SK-N-SH treated with all-trans-retinoic acid at 6 μM for 48 hours (cell line): ENCODE results near the gene MARCHF10.

Experiments used
- ATAC-seq: fragments of 200-7000 bp; cut with Tn5 transposase; 3 replicates; pipeline ENCODE4 v1.9.1; 2020; ENCODE audit warnings: mild to moderate bottlenecking, moderate library complexity
- ARNTL ChIP-seq: fragments of 450-650 bp; formaldehyde crosslinking; IDR thresholded peaks from 2 replicates; pipeline ENCODE4 v1.5.0; 2020; ENCODE audit warnings: low read depth, mild to moderate bottlenecking, moderate library complexity, borderline replicate concordance
- BACH2 ChIP-seq: fragments of 250-450 bp; sonication (Bioruptor Pico); IDR thresholded peaks from 2 replicates; pipeline ENCODE4 v1.9.0; 2021; ENCODE audit warnings: mild to moderate bottlenecking, borderline replicate concordance
- CSDC2 ChIP-seq: fragments of 250-450 bp; sonication (Bioruptor Pico); IDR thresholded peaks from 2 replicates; pipeline ENCODE4 v1.5.0; 2020; ENCODE audit warnings: mild to moderate bottlenecking, moderate library complexity
- ESRRG ChIP-seq: fragments of 250-450 bp; sonication (Bioruptor Pico); IDR thresholded peaks from 2 replicates; pipeline ENCODE4 v1.6.1; 2021; ENCODE audit warnings: mild to moderate bottlenecking
- GLIS3 ChIP-seq: fragments of 250-450 bp; sonication (Bioruptor Pico); IDR thresholded peaks from 2 replicates; pipeline ENCODE4 v1.5.0; 2020; ENCODE audit warnings: mild to moderate bottlenecking, moderate library complexity
- ISL1 ChIP-seq: fragments of 250-450 bp; sonication (Bioruptor Pico); IDR thresholded peaks from 2 replicates; pipeline ENCODE4 v2.1.2; 2022; ENCODE audit warnings: mild to moderate bottlenecking, moderate library complexity
- OSR1 ChIP-seq: fragments of 250-450 bp; sonication (Bioruptor Pico); IDR thresholded peaks from 2 replicates; pipeline ENCODE4 v1.8.0; 2022; ENCODE audit warnings: moderate library complexity, mild to moderate bottlenecking, inconsistent platforms
- PPARA ChIP-seq: fragments of 250-450 bp; sonication (Bioruptor Pico); IDR thresholded peaks from 2 replicates; pipeline ENCODE4 v1.5.0; 2020; ENCODE audit warnings: mild to moderate bottlenecking, borderline replicate concordance
- RARB ChIP-seq: fragments of 250-450 bp; sonication (Bioruptor Pico); IDR thresholded peaks from 2 replicates; pipeline ENCODE4 v1.8.0; 2021; ENCODE audit warnings: mild to moderate bottlenecking, moderate library complexity
- SNAI2 ChIP-seq: fragments of 250-450 bp; sonication (Bioruptor Pico); IDR thresholded peaks from 2 replicates; pipeline ENCODE4 v1.5.0; 2020; ENCODE audit warnings: mild to moderate bottlenecking, moderate library complexity
- TCF4 ChIP-seq: fragments of 250-450 bp; sonication (Bioruptor Pico); IDR thresholded peaks from 2 replicates; pipeline ENCODE4 v1.8.0; 2021; ENCODE audit warnings: mild to moderate bottlenecking, moderate library complexity, borderline replicate concordance
- TOX ChIP-seq: fragments of 250-450 bp; sonication (Bioruptor Pico); IDR thresholded peaks from 2 replicates; pipeline ENCODE4 v1.8.0; 2021; ENCODE audit warnings: mild to moderate bottlenecking, moderate library complexity, borderline replicate concordance
- ZFP3 ChIP-seq: fragments of 250-450 bp; sonication (Bioruptor Pico); IDR thresholded peaks from 2 replicates; pipeline ENCODE4 v1.5.0; 2020; ENCODE audit warnings: mild to moderate bottlenecking, moderate library complexity
- ZFP30 ChIP-seq: fragments of 450-650 bp; formaldehyde crosslinking; IDR thresholded peaks from 2 replicates; pipeline ENCODE4 v1.5.0; 2022; ENCODE audit warnings: mild to moderate bottlenecking, moderate library complexity
- ZNF565 ChIP-seq: fragments of 450-650 bp; formaldehyde crosslinking; conservative IDR thresholded peaks from 2 replicates; pipeline ENCODE4 v1.5.0; 2020; ENCODE audit warnings: low read depth, mild to moderate bottlenecking, moderate library complexity
- ZNF70 ChIP-seq: fragments of 450-650 bp; formaldehyde crosslinking; IDR thresholded peaks from 2 replicates; pipeline ENCODE4 v1.5.0; 2020; ENCODE audit warnings: mild to moderate bottlenecking, moderate library complexity
- ZNF8 ChIP-seq: fragments of 450-650 bp; formaldehyde crosslinking; IDR thresholded peaks from 2 replicates; pipeline ENCODE4 v1.5.0; 2020; ENCODE audit warnings: mild to moderate bottlenecking, moderate library complexity
- TF ChIP-seq, protein P1 (sequence below): fragments of 250-450 bp; sonication (Bioruptor Pico); IDR thresholded peaks from 2 replicates; pipeline ENCODE4 v1.5.1; 2020; ENCODE audit warnings: low read depth, mild to moderate bottlenecking, moderate library complexity
- TF ChIP-seq, protein P2 (sequence below): fragments of 250-450 bp; sonication (Bioruptor Pico); IDR thresholded peaks from 2 replicates; pipeline ENCODE4 v1.5.0; 2020; ENCODE audit warnings: mild to moderate bottlenecking, moderate library complexity
- TF ChIP-seq, protein P3 (sequence below): fragments of 250-450 bp; sonication (Bioruptor Pico); IDR thresholded peaks from 2 replicates; pipeline ENCODE4 v1.8.0; 2020; ENCODE audit warnings: mild to moderate bottlenecking, moderate library complexity, borderline replicate concordance
- TF ChIP-seq, protein P4 (sequence below): fragments of 250-450 bp; sonication (Bioruptor Pico); IDR thresholded peaks from 2 replicates; pipeline ENCODE4 v1.5.1; 2021; ENCODE audit warnings: mild to moderate bottlenecking, moderate library complexity
- TF ChIP-seq, protein P5 (sequence below): fragments of 250-450 bp; sonication (Bioruptor Pico); IDR thresholded peaks from 2 replicates; pipeline ENCODE4 v1.8.0; 2021; ENCODE audit warnings: low read depth, mild to moderate bottlenecking, moderate library complexity, borderline replicate concordance

Gene MARCHF10

DNA sequence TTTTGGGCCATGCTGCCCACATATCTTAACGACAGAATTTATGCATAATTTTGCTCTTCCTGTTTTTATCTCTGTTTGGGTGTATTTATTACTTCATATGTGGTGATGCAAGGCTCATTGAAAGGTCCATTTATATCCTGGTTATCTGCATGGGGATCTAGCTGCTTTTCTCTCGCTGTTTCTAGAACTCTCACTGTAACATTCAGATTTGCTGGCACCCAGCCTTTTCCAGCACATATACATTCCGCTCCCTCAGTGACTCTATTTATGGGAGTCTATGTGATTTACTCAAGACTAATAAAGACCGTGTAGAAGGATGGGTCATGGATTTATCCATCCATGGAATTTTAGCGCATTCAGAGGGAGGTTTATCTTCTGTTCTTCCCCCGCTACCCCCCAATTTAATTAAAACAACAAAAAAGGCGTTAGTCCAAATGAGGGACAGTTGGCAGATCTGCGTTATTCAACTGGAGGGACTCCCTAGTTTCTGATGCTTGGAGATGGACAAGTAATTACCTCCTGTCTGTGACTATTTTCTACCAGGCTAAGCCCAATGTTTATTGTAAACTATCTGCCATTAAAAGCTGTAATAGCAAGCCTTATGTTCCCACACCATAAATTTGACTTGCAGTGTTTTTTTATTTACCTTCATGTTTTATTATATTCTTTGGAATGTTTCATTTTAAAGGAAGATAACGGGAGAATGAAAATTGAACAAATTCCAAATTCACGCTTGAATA lies 19.8 kb upstream of the MARCHF10 start:
- TF ChIP-seq ZFP3 (CRISPR knock-in tag) (peak; percentile 74), ZFP30 (CRISPR knock-in tag) (0 out of 2 replicates have a peak, but pooled peaks have one; percentile 2), RARB (CRISPR knock-in tag) (no peak), ZNF8 (CRISPR knock-in tag) (no peak), ISL1 (CRISPR knock-in tag) (peak; percentile 78)
- TF ChIP-seq, protein P1, sequence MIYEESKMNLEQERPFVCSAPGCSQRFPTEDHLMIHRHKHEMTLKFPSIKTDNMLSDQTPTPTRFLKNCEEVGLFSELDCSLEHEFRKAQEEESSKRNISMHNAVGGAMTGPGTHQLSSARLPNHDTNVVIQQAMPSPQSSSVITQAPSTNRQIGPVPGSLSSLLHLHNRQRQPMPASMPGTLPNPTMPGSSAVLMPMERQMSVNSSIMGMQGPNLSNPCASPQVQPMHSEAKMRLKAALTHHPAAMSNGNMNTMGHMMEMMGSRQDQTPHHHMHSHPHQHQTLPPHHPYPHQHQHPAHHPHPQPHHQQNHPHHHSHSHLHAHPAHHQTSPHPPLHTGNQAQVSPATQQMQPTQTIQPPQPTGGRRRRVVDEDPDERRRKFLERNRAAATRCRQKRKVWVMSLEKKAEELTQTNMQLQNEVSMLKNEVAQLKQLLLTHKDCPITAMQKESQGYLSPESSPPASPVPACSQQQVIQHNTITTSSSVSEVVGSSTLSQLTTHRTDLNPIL, result peak; percentile 68; the same call in 1 of the 2 replicates
- peak; percentile 30 for ATAC-seq

DNA sequence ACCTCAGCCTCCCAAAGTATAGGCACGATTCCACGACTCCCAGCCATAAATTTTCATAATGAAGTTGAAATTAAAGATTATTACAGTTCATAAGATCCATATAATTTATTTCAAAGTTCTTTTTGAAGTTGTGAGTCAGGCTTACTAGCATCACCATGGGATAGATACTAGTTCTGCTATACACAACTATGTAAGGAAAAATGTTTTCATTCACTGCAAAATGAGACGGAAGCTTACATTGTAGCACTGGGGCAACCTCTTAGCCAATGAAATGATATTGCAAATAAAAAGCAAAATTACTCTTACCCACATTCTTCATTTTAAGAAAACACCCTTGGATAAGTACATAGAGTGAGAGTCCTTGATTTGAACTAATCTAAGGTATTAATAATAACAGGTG lies 18.8 kb upstream of the MARCHF10 start:
- ATAC-seq, result no peak
- no peak for TF ChIP-seq ZNF8 (CRISPR knock-in tag)
- TF ChIP-seq PPARA, result no peak
- TF ChIP-seq, all 23 proteins: peak for 0

DNA sequence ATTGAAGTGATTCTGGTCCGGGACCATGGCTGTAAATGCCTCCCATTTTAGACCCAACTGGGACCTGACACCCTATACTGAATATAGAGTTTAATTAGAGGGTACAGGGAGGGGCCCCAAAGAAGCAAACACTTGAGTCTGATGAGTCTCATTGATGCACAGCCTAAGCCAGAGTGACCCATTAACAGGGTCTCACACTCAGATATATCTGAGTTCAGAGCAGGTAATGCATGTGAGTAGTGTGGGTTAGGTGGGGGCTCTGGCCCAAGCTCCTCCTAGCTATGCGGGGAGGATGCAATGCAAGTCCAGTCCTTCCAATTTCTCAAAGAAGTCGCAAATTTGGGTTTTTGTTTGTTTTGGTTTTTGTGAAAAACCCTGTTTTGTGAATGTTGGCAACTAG lies 17.1 kb upstream of the MARCHF10 start:
- ATAC-seq, result peak; percentile 15
- no peak for TF ChIP-seq SNAI2
- no peak for TF ChIP-seq ZFP30 (CRISPR knock-in tag)
- no peak for TF ChIP-seq TCF4 (CRISPR knock-in tag)
- TF ChIP-seq ZNF70 (CRISPR knock-in tag), result no peak
- TF ChIP-seq, protein P2, sequence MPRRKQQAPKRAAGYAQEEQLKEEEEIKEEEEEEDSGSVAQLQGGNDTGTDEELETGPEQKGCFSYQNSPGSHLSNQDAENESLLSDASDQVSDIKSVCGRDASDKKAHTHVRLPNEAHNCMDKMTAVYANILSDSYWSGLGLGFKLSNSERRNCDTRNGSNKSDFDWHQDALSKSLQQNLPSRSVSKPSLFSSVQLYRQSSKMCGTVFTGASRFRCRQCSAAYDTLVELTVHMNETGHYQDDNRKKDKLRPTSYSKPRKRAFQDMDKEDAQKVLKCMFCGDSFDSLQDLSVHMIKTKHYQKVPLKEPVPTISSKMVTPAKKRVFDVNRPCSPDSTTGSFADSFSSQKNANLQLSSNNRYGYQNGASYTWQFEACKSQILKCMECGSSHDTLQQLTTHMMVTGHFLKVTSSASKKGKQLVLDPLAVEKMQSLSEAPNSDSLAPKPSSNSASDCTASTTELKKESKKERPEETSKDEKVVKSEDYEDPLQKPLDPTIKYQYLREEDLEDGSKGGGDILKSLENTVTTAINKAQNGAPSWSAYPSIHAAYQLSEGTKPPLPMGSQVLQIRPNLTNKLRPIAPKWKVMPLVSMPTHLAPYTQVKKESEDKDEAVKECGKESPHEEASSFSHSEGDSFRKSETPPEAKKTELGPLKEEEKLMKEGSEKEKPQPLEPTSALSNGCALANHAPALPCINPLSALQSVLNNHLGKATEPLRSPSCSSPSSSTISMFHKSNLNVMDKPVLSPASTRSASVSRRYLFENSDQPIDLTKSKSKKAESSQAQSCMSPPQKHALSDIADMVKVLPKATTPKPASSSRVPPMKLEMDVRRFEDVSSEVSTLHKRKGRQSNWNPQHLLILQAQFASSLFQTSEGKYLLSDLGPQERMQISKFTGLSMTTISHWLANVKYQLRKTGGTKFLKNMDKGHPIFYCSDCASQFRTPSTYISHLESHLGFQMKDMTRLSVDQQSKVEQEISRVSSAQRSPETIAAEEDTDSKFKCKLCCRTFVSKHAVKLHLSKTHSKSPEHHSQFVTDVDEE, result no peak
- TF ChIP-seq, protein P3, sequence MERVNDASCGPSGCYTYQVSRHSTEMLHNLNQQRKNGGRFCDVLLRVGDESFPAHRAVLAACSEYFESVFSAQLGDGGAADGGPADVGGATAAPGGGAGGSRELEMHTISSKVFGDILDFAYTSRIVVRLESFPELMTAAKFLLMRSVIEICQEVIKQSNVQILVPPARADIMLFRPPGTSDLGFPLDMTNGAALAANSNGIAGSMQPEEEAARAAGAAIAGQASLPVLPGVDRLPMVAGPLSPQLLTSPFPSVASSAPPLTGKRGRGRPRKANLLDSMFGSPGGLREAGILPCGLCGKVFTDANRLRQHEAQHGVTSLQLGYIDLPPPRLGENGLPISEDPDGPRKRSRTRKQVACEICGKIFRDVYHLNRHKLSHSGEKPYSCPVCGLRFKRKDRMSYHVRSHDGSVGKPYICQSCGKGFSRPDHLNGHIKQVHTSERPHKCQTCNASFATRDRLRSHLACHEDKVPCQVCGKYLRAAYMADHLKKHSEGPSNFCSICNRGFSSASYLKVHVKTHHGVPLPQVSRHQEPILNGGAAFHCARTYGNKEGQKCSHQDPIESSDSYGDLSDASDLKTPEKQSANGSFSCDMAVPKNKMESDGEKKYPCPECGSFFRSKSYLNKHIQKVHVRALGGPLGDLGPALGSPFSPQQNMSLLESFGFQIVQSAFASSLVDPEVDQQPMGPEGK (CRISPR knock-in tag), result no peak
- TF ChIP-seq ZNF565 (CRISPR knock-in tag), result no peak
- TF ChIP-seq ISL1 (CRISPR knock-in tag), result no peak
- TF ChIP-seq TOX (CRISPR knock-in tag), result no peak

DNA sequence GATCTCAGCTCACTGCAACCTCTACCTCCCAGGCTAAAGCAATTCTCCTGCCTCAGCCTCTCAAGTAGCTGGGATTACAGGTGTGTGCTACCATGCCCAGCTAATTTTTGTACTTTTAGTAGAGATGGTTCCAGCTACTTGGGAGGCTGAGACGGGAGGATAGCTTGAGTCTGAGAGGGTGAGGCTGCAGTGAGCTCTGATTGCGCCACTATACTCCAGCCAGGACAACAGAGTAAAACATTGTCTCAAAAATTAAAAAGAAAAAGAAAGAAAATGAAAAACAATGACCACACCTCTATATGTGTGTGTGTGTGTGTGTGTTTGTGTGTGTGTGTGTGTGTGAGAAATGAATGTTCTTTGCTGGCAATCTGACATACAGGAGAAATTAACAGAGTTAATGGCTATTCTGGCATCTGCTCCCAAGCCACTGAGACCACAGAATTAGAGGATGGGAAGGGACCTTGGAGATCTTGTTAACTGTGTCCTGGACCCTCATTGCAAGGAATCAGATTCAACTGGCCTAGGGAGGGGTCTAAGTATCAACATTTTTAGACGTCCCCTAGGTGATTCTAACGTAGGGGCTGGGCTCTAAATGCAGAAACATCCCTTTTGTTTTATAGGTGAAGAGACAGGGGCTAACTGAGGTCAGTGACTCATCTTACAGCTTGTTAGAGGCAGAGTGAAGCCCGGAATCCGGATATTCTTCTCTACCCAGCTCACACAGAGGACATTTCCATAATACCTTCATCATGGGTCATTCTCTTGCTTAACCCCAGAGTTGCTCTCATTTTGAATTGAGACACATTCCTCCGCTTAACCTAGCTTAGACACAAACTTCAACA lies 16.4 kb upstream of the MARCHF10 start:
- ATAC-seq, result peak; percentile 83
- TF ChIP-seq ZNF565 (CRISPR knock-in tag) (no peak), TCF4 (CRISPR knock-in tag) (no peak), ESRRG (CRISPR knock-in tag) (no peak), CSDC2 (CRISPR knock-in tag) (peak; percentile 45; the same call in 1 of the 2 replicates), RARB (CRISPR knock-in tag) (peak; percentile 90), SNAI2 (no peak), ZNF8 (CRISPR knock-in tag) (no peak), ARNTL (no peak), PPARA (no peak), GLIS3 (CRISPR knock-in tag) (no peak), BACH2 (CRISPR knock-in tag) (no peak), OSR1 (CRISPR knock-in tag) (no peak)
- TF ChIP-seq, protein P4, sequence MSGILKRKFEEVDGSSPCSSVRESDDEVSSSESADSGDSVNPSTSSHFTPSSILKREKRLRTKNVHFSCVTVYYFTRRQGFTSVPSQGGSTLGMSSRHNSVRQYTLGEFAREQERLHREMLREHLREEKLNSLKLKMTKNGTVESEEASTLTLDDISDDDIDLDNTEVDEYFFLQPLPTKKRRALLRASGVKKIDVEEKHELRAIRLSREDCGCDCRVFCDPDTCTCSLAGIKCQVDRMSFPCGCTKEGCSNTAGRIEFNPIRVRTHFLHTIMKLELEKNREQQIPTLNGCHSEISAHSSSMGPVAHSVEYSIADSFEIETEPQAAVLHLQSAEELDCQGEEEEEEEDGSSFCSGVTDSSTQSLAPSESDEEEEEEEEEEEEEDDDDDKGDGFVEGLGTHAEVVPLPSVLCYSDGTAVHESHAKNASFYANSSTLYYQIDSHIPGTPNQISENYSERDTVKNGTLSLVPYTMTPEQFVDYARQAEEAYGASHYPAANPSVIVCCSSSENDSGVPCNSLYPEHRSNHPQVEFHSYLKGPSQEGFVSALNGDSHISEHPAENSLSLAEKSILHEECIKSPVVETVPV (CRISPR knock-in tag), result no peak
- TF ChIP-seq, protein P2, result no peak
- TF ChIP-seq, protein P5, sequence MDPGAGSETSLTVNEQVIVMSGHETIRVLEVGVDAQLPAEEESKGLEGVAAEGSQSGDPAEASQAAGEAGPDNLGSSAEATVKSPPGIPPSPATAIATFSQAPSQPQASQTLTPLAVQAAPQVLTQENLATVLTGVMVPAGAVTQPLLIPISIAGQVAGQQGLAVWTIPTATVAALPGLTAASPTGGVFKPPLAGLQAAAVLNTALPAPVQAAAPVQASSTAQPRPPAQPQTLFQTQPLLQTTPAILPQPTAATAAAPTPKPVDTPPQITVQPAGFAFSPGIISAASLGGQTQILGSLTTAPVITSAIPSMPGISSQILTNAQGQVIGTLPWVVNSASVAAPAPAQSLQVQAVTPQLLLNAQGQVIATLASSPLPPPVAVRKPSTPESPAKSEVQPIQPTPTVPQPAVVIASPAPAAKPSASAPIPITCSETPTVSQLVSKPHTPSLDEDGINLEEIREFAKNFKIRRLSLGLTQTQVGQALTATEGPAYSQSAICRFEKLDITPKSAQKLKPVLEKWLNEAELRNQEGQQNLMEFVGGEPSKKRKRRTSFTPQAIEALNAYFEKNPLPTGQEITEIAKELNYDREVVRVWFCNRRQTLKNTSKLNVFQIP (CRISPR knock-in tag), result no peak; the same call in 1 of the 2 replicates
